GM04503 (cell line): ENCODE results near the gene TUBA4B.
A peak's percentile ranks its signal among the peaks of the same experiment; 100 is the strongest.

Experiments
- DNase-seq: peaks from one replicate; pipeline ENCODE4 v3.0.0-alpha.2; 2012; ENCODE audit warnings: low read depth

TUBA4B gene

DNA sequence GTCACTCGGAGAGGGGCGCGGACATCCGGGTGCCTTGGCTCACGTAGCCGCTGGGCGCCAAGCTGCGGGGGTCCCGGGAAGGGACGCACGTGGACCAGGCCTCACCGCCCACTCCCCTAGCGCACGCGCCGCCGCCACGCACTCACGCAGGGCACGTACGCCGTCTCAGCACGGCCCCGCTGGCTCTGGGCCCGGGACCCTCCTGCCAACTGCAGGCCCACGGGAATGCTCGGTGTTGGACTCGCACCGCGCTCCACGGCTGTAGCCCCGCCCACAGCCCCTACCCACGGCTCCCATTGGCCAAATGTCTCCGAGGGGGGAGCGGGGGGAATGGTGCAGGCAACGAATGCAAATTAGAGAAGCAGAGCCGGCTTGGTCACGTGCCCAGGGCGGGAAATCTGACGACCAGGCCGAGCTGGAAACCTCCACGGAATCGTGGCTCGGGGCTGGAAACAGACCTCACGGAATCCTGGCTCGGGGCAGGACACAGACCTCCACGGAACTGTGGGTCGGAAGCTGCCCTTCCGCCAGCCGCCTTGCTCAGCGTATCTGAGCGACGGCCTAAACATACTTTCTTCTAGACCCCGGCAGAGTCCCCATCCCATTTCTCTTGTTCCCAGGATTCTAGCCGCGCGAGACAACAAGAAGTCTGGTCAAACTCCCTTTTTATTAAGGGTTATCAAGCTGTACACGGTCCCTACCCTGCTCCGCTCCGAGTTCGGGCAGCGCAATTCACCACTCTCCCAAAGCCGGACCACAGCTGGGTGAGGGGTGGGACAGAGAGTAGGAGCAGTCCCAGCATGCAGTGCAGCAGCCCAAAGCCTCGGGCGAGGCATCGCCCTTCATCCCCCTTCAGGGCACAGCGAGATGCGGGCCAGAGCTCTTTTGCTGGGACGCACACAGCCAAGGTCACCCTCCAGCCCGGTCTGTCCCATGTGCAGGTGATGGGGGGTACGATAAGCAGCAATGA is 34.0 kb upstream of the TUBA4B start, which contains the start of gene ABCB6:
ABCB6 (minus strand) TSS at position 227 of the 970 bp plus-strand sequence. CDS start 285 bp downstream, outside the sequence.
- DNase-seq: peak; percentile 55

DNA sequence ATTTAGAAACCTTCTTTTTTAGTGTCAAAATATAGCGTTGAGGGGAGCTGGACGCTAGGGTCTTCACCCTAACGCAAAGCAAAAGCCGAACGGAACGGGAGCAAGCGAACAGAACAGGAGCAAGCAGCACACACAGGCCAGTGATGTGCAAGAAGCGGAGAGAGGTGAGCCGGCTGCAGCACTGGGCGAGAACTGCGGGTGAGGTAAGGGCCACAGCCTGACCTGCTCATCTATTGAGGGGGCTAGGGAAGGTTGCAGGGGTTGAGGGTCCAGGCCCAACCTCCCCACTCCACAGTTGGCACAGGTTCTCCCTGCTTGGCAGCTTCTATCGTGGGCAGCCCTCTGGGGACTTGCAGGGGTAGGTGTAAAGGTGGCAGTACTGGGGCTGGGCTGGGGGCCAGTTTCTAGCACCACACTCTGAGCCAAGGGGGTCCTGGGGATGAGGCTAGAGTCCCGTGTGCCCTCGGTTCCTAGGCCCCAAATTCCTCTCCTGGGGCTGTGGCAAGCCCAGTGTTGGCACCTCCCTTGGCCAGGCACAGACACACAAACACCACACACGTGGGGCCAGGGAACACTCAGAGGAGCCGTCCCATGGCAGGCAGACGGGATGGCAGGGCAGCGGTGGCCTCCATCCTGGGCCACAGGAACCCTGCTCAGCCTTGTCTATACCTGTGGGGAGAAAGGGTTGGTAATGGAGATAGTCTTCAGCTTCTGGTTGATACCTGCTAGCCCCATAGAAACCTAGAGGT is 33.1 kb upstream of the TUBA4B start:
- no peak for DNase-seq

DNA sequence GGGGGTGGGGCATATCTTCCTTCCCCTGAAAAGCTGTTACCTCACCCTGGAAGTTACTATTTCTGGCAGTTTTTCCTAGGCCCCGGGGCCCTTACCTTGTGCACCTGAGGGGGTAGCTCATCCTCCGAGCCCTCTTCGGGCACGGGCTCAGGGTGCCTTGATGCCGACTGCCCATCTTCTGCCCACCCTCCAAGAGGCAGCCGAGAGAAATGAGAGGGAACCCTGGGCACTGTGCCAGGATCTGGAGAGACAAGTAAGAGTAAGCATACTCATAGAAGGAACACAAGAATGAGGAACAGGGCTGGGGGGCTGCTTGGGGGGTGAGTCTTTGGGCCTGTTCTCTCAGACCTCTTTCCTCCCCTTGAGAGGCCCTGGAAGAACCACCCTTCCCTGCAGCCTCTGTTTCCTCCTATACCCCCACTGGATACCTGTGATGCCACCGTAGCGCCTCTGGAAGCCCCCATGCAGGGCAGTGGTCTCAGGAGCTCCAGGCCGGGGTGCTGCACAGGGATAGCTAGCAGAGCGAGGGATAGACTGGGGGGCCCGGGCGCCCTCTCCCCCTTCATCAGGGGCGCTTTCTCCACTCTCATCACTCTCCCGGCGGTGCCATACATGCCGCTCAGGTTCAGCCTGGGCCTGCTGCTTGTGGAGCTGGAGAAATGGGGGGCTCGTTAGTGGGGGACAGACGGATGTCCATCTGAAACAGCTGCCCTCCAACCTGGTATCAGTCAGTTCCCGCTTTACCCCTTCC is 32.2 kb upstream of the TUBA4B start:
- DNase-seq: no peak

DNA sequence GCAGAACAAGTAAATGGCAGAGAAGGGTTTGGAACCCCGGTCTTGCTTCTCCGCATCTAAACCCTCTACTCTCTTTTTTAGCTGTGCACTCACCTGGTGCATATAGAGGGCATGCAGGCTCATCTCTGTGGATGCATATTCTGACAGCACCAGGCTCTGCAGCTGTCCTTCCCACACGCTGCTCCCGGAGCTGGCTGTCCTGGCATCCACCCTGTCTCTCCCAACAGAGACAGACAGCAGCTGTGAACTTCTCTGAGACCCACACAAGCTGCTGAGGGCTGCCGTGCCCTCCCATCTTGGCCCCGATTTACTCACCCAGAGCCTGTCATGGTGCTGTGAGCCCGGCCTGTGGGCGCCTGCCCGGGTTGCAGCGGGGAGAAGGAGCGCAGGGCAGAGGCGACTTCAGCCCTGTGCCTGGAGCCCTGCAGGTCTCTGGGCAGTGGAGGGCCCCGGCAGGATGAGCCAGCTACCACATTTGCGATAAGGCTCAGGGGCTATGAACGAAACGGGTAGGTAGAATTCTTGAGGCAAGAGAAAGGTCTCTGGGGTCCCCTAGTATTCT is 31.0 kb upstream of the TUBA4B start:
- DNase-seq: no peak

DNA sequence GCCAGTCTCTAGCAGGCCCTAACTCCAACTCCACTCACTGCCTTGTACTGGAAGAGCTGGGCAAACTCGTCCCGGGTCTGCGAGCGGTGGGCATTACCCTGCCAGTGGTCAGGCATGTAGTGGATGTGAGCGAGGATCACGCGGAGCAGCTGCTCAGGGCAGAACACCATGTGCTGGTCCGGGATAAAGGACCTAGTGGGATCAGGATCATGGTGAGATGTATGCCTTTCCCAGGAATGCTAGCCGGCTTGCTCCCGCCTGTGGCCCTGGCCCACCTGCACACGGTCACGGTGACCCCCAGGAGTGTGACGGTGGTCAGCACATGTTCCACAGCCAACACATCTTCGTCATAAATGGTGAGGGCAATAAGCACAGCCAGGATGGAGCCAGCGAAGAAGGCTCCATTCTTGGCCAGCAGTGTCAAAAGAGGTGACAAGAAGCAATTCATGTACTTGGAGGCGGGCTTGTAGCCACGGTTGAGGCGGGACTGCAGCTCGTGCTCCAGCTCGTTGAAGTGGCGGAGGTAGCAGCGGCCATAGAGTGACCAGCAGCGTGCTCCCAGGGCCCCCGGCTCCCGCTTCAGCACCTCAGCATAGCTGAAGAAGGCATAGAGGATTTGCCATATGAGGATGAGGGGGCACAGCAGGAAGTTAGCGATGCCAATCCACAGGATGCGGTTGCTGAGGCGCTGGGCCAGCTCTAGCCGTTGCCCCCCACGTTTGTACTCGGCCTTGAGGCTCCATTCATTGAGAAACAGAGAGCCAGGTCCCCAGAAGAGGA is 29.0 kb upstream of the TUBA4B start:
- DNase-seq: no peak

DNA sequence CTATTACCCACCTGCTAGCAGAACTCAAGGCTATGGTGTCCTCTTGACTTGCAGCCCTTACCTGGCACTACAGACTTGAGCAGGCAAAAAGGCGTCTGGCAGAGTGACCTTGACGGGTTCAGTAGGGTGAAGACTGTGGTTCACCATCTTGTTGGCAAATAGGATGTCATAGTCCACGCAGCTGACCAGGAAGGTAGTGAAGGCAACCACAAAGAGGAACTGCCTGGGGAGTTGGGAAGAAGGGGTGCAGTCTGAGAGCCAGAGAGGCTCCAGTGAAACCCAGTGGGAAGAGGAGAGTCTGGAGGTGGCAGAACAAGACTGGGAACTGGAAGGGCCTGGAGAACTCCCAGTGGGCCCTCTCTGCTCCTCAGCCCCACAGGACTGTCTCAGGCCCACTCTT is 27.7 kb upstream of the TUBA4B start:
- no peak for DNase-seq

DNA sequence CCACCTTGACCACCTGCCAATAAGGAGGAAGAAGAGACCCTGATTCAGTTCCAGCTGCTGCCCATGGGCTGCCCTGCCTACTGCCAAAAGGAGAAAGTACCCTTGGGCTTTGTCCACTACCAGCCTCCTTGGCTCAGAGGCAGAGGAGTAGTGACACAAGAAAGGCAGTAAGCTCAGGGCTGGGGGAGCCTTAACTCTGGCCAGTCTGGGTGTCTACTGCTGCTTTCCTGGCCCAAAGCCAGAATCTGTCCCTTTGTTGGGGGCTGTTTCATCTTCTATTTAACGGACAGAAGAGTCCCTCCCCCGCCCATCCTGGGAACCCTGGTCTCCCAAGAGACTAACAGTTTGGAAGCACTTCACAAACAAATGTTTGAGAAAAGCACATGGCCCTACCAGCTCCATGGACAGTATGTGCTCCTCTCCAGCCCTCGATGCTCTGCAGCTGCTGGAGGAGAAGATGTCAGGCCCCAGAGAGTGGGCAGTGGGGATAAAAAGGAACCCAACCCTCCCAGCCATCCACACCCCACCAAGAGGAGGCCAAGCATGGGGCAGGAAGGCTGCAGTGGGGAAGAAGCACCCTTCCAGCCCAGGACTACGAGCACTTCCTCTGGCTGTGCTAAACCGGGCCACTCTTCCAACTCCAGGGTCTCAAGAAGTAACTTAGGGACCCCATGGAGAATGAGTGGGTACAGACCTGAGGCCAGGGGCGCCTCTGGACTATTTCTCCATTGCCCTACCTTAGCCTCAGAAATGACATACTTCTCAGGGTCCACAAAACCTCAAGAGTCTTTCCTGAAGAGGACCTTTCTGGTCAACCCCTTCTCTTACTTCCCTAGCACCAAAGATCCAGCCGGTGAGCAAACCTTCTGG is 24.8 kb upstream of the TUBA4B start:
- DNase-seq: no peak

DNA sequence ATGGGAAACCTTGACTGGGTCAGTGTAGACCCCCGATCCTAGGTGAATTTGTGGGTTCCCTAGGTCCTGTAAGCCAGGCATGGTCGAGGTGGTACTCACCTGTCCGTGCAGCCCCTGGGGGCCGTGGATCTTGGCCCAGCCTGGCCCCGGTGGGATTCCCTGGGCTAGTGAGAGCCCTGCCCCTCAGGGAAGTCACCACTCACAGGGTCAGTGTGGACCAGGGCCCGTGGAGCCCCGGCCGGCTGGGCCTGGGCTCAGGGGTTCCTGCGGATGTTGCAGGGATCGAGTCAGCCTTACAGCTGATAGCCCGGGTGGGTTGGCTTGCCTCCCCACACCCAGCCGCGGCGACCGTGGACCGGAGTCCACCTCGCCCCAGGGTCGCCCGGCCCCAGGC is 24.1 kb upstream of the TUBA4B start:
- DNase-seq: no peak

DNA sequence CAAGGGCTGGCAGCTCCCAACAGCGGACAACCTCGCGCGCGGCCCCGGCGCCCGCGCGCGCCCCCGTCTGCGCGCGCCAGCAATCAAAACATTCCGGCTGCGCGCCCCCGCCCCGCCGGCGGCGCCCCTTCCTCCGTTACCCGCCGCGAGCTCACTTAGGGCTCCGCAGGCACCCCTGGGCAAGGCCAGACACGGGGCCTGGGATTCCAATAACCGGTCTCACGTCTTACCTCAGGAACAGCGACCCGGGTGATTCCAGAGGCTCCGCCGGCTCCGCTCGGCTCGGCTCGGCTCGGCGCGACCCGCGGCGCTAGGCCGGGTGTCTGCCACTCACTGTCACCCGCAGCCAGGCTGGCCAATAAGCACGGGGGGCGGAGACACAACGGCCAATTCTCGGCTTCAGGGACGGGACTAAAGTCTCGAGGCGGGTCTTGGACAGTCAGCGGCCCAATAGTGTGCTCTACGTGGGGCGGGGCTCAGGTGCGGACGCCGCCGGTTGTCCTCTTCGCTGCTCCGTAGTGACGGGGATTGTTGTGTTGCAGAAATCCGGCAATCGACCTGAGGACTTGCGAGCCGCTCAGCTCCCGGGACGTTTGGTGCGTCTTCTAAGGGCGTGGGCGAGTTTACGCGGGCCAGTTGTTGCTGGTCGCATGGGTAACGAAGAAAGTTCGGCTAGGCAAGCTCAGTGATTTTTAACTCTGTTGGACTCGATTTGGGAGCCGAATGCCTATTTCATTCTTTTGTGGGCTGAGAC is 23.6 kb upstream of the TUBA4B start, which contains the start of the genes ANKZF1 and ATG9A:
ANKZF1 (plus strand) TSS at position 502 of the 754 bp plus-strand sequence. CDS start 452 bp downstream, outside the sequence.
ATG9A (minus strand) TSS at position 332 of the 754 bp plus-strand sequence. CDS start 1,612 bp downstream, outside the sequence.
- peak; percentile 95 for DNase-seq

DNA sequence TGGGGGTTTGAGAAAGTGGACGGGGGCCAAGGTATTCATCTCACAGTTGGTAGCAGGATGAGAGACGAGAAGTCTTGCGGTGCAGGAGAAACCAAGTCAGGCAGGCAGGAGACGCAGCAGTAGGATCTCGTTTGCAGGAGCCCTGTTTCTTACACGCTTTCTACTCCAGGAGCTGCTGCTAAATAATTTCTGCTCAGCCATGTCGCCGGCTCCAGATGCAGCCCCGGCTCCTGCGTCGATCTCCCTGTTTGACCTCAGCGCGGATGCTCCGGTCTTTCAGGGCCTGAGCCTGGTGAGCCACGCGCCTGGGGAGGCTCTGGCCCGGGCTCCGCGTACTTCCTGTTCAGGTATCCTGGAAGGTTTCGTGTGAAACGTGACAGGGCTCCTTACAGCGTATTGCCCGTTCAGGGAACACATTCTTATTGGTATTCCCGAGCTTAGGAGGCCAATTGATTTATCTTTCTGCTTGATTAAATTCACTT is 22.9 kb upstream of the TUBA4B start:
- no peak for DNase-seq

DNA sequence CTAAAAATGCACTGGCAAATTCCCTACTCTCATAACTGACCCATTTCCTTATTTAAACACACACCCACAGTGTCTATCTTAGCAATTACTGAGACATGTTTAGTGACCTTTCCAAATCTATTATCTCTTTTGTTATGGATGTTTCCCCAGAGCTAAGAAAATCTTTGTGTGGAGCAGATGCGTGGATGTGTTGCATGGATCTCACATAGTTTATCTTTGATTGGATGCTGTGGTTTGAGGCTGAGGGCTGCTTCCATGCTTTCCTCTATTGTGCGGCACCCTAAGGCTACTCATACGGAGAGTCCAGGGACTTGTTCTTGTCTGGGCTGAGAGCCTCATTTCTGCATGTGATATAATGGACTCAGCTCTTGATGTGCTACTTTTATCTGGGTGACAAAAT is 18.7 kb upstream of the TUBA4B start:
- no peak for DNase-seq

DNA sequence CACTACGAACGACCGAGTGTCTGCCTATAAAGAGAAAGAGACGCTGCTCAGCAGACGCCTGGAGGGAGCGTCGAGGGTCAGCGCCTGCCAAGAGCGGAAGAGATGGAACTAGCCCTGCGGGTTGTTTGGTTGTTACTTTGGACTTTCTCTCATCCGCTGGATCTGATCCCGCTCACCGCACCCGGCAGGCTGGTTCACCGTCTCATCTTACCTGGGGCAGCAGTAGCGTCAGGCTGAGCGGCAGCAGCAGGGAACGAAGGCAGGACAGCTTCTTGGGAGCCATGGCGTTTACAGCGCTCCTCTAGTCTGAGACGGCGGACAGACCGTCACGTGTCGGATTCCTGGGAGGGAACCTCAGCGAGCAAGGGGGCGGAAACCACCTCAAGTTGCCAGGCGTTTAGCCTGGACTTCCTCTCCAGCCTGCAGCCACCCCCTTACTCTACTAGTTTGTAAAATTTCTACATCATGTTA is 9.7 kb upstream of the TUBA4B start:
- DNase-seq: no peak

DNA sequence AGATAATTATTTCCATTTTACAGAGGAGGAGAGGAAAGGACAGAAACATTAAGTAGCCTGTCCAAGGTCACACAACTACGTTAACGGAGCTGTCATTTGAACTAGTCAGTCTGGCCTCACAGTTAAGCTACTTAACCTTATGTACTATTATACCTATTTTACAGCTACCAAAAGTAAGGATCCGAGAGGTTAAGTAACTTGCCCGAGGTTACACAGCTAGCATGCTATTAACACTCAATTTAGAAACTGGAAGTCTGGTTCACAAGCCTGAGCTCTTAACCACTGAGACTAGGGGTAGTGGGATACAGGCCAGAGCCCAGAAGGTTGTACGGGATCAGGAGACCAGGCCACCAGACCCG is 8.3 kb upstream of the TUBA4B start:
- DNase-seq: no peak

DNA sequence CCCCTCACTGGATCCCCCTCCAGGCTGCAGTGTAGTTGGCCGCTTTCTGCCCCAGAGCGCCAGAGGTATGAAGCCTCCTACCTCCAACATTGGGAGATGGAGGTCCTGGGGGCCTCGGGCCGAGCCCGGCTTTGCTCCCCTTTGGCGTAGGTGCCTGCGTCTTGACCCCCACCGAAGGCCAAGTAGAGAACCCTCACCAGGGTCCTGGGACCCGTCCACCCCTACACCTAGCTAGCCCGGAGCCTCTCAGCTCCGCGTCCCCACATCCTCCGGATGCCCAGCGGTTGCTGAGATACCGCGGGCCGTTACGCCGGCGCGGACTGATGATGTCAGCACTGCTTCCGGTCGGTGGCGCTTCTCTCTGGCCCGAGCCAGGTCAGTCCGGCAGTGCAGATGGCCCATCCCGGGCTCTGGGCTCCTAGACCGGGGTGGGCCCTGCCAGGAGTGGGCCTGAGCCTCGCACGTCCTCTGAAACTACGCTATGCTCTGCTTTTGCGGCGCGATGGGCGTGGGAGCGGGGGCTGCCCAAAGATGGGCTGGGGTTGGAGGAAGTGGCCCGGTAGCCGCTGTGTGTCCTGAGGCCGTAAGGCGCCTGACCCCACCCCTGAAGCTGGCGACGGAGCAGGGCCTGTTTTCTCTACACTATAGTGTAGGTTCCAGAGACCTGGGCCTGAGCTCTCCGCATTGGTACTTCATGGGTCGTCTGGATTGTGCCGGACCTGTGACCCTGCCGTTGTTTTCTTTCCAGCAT is 7.7 kb upstream of the TUBA4B start, which contains the start of the genes GLB1L and STK16:
GLB1L (minus strand) TSS at position 297 of the 751 bp plus-strand sequence. CDS start 1,871 bp downstream, outside the sequence.
STK16 (plus strand) TSS at position 332 of the 751 bp plus-strand sequence. CDS start 521 bp downstream, outside the sequence.
- peak; percentile 65 for DNase-seq

DNA sequence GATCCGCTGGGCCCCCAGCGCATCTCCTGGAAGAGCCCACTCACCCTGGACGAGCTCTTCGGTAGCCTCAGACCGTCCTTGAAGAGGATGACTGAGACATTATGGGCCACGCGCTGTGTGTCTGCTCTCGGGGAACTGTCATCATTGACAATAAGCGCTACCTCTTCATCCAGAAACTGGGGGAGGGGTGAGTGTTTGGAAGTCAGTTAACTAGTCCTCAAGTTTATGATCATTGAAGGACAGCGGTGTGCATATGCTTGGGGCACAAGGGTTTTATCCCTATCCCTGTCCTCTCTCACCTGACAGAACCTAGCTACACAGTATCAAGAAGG is 7.2 kb upstream of the TUBA4B start:
- DNase-seq: no peak

DNA sequence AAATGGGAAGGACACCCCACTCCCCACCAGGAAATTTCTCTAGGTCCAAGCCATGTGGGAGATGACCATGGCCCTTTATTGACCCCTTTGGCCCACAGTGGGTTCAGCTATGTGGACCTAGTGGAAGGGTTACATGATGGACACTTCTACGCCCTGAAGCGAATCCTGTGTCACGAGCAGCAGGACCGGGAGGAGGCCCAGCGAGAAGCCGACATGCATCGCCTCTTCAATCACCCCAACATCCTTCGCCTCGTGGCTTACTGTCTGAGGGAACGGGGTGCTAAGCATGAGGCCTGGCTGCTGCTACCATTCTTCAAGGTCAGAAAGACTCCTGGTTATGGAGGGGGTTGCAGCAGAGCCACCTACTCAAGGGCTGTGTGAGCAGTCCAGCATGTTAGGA is 6.5 kb upstream of the TUBA4B start:
- DNase-seq: no peak

DNA sequence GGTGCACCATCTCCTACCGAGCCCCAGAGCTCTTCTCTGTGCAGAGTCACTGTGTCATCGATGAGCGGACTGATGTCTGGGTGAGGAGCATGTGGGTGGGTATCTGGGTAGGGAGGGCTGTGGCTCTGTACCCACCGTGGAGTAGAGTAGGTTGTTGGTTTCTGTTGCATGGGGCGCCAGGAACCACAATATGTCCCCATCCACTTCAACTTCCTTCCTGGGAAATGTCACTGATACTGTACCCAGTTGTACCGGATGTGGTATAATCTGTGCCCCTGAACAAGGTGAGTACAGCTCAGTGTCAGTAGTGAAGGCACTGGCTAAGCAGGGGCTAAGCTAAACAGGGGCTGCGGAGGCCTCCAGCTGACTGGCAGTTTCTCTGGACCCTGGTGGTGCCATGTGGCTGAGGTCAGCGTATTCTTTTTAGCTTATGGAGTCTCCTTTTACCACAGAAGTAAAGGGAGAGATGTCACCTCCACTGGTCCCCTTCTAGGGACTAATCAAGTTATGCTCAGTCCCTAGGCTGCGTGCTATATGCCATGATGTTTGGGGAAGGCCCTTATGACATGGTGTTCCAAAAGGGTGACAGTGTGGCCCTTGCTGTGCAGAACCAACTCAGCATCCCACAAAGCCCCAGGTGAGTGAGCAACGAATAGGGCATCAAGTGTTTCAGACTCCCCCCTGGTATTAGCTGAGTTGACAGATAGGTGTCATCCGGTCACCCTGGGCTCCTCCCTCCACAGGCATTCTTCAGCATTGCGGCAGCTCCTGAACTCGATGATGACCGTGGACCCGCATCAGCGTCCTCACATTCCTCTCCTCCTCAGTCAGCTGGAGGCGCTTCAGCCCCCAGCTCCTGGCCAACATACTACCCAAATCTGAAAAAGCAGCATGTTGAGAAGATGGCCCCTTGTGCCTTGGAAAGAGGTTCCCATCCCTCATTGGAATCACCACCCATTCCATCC is 5.1 kb upstream of the TUBA4B start:
- no peak for DNase-seq
